ENCODE results near the gene UGT1A4. TPM values are rescaled to one million over a fixed set of nuclear protein-coding genes. Genes with fewer than 3 reads are reported as not detected.

UGT1A4 gene
- total RNA-seq, 1 donor: not detected

DNA sequence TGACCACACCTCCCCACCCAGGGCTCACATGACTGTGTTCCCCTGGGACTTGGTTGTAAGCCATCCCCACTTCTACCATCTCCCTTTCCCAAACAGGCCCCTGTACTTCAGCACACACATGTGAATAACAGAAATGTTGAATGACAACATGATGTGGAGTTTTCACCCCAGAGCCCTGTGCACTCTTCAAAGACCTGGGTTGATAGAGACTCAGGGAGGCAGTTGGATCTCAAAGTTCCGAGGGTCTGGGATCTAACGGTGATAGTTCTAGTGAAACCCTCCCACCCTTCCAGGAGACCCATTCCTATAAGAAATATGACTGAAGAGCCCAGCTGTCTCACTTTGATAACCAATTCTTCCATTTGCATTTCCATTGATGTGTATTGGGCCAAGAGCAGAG lies 59.5 kb downstream of the UGT1A4 start, which contains the start of gene MROH2A:
Gene MROH2A, plus strand, starts transcription at position 301 of the 400 bp plus-strand sequence. CDS start 1,029 bp downstream, outside the sequence.
- no peaks in the 10 kb centered on the region for H3K9me3 ChIP-seq (ENCODE audit: low read depth, low read length)
- no peak within 1 kb of the TSS for H3K4me3 ChIP-seq (ENCODE audit: low read length)
- H3K4me1 ChIP-seq (ENCODE audit: insufficient read depth, low read length): no peaks in the 10 kb centered on the region
- no peaks in the 10 kb centered on the region for H3K27me3 ChIP-seq (ENCODE audit: insufficient read depth, low read length)

DNA sequence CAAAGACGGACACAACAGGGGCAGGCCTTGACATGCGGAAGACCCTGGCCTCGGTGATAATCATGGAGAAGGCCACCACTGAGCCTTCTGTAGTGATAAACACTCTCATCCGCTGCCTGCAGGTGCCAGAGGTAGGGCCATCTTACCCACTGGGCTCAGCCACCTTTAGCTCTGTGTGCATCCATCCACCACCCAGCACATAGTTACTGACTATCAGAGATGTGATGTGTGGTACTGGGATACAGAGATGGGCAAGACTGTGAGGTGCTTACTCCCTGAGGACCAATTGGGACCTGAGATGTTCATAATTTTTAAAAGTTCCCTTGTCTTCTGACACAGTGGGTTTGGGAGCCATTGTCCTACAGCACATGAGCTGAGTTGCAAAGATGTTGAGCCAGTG lies 61.2 kb downstream of the UGT1A4 start:
- Histone ChIP-seq H3K4me3 (ENCODE audit: low read length) (no peak overlapping the region), H3K9me3 (ENCODE audit: low read depth, low read length) (no peaks in the 10 kb centered on the region)

DNA sequence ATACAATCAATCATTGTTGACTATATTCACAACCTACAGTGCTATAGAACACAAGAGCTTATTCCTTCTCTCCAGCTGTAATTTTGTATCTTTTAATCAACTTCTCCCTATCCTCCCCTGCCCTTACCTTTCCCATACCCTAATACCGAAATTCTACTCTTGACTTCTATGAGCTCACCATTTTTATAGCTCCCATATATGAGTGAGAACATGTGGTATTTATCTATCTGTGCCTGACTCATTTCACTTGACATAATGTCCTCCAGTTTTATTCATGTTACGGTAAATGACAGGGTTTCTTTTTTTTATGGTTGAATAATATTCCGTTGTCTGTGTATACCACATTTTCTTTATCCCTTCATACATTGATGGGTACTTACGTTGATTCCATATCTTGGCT lies 62.2 kb downstream of the UGT1A4 start:
- H3K27me3 ChIP-seq (ENCODE audit: insufficient read depth, low read length): no peaks in the 10 kb centered on the region
- no peaks in the 10 kb centered on the region for H3K4me1 ChIP-seq (ENCODE audit: insufficient read depth, low read length)
- H3K4me3 ChIP-seq (ENCODE audit: low read length): no peak overlapping the region
- H3K9me3 ChIP-seq (ENCODE audit: low read depth, low read length): no peaks in the 10 kb centered on the region

More for the DNA sequence above, 61.2 kb downstream of the UGT1A4 start:
- Histone ChIP-seq H3K27me3 (ENCODE audit: insufficient read depth, low read length) (no peaks in the 10 kb centered on the region), H3K4me1 (ENCODE audit: insufficient read depth, low read length) (no peaks in the 10 kb centered on the region)

DNA sequence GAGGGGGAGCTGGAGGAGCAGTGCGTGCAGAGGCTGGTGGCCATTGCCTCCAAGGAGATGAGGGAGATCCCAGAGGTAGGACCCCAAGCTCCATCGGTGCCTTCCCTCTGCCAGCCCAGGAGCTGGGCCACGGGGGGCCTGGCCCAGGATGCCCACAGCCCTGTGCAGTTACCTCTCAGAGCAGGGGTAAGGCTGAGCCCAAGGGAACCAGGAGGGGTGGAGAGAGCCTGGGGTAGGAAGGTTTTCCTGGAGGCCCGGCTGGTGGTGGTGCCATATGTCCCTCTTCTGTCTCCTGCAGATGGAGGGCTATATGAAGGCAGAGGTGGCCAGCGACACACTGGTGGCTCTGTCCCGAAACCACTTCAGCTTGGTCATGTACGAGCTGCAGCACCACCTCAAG lies 71.0 kb downstream of the UGT1A4 start:
- no peaks in the 10 kb centered on the region for H3K9me3 ChIP-seq (ENCODE audit: low read depth, low read length)
- H3K4me3 ChIP-seq (ENCODE audit: low read length): no peak overlapping the region
- H3K27me3 ChIP-seq (ENCODE audit: insufficient read depth, low read length): no peaks in the 10 kb centered on the region
- H3K4me1 ChIP-seq (ENCODE audit: insufficient read depth, low read length): no peaks in the 10 kb centered on the region

DNA sequence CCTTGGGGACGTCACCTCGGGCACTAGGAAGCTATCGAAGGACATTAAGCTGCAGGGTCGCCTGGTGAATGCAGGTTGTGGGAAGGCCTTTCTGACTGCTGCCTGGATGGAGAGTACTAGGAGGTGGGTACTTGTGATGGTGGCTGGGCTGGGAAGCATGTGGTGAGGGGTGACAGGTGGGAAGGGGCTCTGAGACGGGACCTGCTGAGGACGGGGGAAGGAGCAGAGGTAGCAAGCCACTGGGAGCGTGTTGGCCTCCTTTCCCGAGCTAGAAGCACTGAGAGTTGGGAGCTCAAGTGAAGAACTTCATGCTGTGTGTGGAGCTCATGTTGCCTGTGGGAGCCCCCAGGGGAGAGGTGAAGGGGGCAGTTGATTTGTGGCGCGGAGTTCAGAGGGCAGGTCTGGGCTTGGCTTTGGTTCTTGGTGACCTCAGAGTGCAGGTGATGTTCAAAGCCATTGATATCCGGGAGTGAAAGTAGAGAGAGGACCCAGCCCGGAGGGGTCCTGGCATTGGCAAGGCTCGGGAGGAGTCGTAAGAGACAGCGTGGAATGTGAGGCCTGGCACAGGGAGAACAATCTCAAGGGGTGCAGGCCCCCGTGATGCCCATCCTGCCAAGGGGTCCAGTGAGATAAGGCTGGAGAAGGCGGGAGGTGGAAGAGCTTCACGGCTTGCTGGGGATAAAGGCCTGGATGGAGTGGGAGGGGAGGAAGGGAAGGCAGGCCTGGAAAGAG lies 72.8 kb downstream of the UGT1A4 start:
- Histone ChIP-seq H3K27me3 (ENCODE audit: insufficient read depth, low read length) (no peaks in the 10 kb centered on the region), H3K4me1 (ENCODE audit: insufficient read depth, low read length) (no peaks in the 10 kb centered on the region), H3K9me3 (ENCODE audit: low read depth, low read length) (no peaks in the 10 kb centered on the region), H3K4me3 (ENCODE audit: low read length) (no peak overlapping the region)

DNA sequence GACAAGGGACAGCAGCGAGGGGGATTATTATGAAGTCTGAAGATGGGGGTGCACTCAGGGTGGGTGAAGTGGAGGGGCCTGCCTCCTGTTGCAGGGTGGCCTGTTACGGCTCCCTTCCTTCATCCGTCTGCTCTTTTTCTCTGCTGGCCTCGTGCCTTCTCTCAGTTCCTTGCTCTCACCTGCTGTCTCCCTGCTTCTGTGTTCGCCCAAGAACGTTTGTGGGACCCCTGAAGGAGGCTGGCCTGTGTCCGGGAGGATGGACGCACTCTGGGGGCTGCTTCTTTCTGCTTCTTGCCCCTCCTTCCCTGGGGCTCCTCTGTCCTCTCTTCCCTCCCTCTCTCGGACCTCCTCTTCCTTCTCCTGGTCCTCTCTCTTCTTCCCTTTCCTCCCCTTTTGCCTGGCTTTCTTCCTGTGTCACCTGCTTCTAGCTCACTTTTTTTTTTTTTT lies 73.4 kb downstream of the UGT1A4 start:
- H3K27me3 ChIP-seq (ENCODE audit: insufficient read depth, low read length): no peaks in the 10 kb centered on the region
- no peak overlapping the region for H3K4me3 ChIP-seq (ENCODE audit: low read length)
- no peaks in the 10 kb centered on the region for H3K9me3 ChIP-seq (ENCODE audit: low read depth, low read length)
- no peaks in the 10 kb centered on the region for H3K4me1 ChIP-seq (ENCODE audit: insufficient read depth, low read length)

DNA sequence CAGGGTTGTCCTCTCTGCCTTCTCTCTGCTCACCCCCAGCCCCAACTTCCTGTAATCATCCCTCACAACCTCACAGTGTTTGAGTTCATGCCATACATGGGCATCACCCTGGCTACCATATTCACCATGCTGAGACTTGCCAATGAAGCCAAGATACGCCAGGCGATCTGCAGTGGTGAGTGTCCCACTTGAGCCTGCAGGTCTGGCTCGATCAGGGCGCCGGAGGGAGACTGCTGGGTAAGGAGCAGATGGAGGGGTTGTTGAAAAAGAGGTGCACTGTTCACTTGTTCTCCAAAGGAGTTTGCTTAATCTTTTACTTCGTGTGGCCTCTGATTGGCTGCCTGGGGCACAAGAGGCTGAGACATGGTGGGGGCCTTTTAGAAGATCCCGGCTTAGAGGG lies 74.2 kb downstream of the UGT1A4 start:
- Histone ChIP-seq H3K27me3 (ENCODE audit: insufficient read depth, low read length) (no peaks in the 10 kb centered on the region), H3K4me1 (ENCODE audit: insufficient read depth, low read length) (no peaks in the 10 kb centered on the region), H3K4me3 (ENCODE audit: low read length) (no peak overlapping the region), H3K9me3 (ENCODE audit: low read depth, low read length) (no peaks in the 10 kb centered on the region)

DNA sequence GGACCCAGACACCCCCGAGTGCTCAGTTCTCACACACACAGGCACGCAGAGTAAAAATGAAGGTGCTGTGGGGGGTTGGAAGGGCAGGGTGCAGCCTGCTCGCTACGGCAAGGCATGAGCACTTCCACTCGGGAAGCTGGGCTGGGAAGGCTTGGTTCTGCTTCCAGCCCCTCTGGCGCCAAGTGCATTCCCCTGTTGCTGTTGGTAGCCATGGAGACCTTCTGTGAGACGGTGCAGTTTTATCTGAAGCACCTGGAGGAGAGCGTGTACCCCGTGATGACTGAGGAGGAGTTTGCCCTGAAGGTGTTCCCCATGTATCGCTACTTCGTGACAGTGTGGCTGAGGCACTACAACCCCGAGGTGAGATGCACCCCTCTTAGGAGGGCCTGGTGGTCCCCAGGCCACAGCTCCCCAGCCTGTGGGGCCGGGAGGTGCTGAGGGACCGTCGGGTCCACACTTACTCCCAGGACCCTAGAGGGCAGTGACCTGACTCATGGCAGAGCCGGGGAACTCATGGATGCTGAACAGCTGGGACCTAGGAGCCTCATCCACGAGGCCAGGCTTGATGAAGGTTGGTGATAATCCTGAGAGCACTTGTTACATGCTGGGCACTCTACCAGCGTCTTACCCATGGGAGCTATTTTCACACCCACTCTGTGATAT lies 75.1 kb downstream of the UGT1A4 start:
- Histone ChIP-seq H3K4me3 (ENCODE audit: low read length) (no peak overlapping the region), H3K27me3 (ENCODE audit: insufficient read depth, low read length) (no peaks in the 10 kb centered on the region), H3K9me3 (ENCODE audit: low read depth, low read length) (no peaks in the 10 kb centered on the region), H3K4me1 (ENCODE audit: insufficient read depth, low read length) (no peaks in the 10 kb centered on the region)

DNA sequence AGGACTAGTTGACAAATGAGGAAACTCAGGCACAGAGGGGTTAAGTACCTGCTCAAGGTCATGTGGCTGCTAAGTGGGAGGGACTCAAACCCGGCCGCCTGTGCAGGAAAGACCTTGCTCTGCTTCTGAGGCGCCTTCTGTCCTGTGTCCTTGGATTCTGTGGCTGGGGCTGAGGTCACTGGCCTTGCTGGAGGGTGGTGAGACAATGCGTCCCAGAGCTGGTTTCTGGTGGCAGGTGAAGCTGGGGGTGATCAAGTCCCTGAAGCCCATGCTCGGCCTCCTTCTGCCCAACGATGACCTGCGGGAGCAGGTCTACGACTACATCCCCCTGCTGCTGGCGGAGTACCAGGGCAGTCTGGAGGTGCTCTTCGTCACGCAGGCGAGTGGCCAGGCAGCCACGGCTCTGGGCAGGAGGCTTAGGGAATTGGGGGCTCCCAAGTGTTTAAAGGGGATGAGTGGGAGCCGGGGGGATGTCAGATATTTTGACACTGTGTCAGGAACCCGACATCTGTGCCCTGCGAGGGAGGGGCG lies 75.7 kb downstream of the UGT1A4 start:
- Histone ChIP-seq H3K9me3 (ENCODE audit: low read depth, low read length) (no peaks in the 10 kb centered on the region), H3K27me3 (ENCODE audit: insufficient read depth, low read length) (no peaks in the 10 kb centered on the region), H3K4me1 (ENCODE audit: insufficient read depth, low read length) (no peaks in the 10 kb centered on the region), H3K4me3 (ENCODE audit: low read length) (no peak overlapping the region)

DNA sequence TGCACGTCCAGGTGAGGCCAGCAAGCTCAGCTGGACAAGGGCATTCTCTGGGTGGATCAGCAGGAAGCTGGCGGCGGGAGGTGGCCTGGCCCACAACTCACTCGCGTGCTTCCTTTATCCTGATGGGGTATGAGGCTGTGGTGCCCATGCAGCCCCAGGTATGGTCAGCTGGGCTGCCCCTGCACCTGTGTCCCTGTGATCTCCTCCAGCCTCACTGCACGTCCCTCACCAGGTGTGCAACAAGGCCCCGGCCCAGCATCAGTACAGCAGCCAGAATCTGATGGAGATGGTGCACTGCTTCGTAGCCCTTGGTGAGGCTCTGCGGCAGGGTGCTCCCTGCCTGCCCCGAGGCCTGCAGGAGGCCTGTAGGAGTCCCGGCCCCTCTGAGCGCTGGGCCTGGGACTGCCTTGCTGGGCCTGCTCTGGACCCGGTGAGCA lies 77.2 kb downstream of the UGT1A4 start:
- Histone ChIP-seq H3K4me1 (ENCODE audit: insufficient read depth, low read length) (no peaks in the 10 kb centered on the region), H3K27me3 (ENCODE audit: insufficient read depth, low read length) (no peaks in the 10 kb centered on the region)

DNA sequence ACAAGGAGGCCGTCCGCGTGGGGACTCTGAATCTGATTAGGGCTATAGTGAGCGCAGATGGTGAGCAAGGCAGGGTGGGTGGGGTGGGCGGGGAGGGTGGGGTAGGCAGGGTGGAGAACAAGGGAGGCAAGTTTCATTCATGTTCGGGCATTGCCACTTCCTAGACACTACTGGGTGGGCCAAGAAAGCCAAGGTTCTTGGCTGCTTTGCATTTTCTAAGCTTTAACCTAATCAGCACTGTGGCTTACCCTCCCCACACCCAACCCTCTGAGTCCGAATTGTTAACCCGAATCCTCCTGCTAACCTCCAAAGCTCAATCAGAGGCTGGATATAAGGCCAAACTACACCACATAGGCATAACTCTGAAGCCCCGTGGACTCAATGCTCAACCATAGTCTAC lies 77.7 kb downstream of the UGT1A4 start:
- Histone ChIP-seq H3K27me3 (ENCODE audit: insufficient read depth, low read length) (no peaks in the 10 kb centered on the region), H3K4me1 (ENCODE audit: insufficient read depth, low read length) (no peaks in the 10 kb centered on the region), H3K9me3 (ENCODE audit: low read depth, low read length) (no peaks in the 10 kb centered on the region), H3K4me3 (ENCODE audit: low read length) (no peak overlapping the region)

More for the DNA sequence above, 77.2 kb downstream of the UGT1A4 start:
- H3K9me3 ChIP-seq (ENCODE audit: low read depth, low read length): no peaks in the 10 kb centered on the region
- no peak overlapping the region for H3K4me3 ChIP-seq (ENCODE audit: low read length)

DNA sequence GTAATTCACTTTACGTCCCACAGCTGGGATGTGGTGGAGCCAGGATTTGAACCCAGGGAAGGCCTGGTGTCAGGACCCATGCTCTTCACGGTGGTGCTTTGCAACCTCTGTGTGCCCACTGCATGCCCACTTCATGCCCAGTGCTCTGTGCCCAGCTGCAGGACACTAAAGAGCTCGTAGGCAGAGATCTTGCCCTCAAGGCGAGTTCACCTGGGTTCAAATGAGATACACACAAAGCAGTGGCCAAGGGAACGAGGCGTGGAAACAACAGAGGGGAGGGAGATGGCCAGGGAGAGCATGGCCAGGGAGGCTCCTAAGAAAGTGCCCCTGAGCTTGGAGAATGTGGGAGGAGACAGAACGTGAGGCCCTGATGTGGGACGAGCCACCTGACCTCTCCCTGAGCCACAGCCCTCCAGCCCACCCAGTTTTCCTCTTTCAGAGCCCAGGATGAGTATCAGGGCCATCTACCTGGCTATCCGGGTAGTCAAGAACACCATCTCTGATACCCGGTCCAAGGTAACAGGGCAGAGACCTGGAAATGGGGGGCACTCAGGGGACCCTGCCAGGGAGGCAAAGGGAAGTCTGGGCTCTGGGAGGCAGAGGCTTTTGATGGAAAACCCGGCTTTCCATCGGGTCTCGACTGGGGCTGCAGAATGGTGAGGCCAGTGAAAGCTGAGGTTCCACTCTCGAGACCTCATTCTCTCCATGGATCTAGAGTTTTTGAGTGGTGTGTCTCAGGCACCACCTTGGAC lies 80.0 kb downstream of the UGT1A4 start:
- Histone ChIP-seq H3K27me3 (ENCODE audit: insufficient read depth, low read length) (no peaks in the 10 kb centered on the region), H3K4me1 (ENCODE audit: insufficient read depth, low read length) (no peaks in the 10 kb centered on the region), H3K9me3 (ENCODE audit: low read depth, low read length) (no peaks in the 10 kb centered on the region), H3K4me3 (ENCODE audit: low read length) (no peak overlapping the region)

DNA sequence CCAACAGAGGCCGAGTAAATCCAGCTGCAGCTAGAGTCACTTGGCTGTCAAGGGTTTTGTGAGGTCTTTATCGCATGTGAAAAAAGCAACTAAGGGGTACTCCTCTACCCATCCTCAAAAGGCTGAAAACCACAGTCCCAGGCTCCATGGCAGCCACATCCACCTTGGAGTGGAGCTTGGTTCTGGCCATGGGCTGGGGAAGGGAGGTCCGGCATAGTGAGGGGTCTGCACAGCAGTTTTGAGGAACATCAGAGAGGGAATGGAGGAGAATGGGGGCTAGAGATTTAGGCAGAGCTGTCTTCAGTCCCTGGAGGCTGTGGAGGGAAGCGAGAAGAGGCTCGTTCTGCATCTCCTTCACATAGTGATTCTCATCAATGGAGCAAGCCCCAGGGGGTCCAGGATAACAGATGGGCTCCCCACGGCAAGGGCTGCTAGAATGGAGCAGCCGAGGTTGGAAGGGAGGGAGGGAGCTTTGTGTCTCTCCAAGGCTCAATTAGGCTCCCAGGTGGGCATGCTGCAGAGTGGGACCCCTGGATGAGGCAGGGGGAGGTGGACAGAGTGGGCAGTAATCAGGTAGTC lies 80.6 kb downstream of the UGT1A4 start:
- H3K9me3 ChIP-seq (ENCODE audit: low read depth, low read length): no peaks in the 10 kb centered on the region
- H3K4me1 ChIP-seq (ENCODE audit: insufficient read depth, low read length): no peaks in the 10 kb centered on the region
- H3K27me3 ChIP-seq (ENCODE audit: insufficient read depth, low read length): no peaks in the 10 kb centered on the region
- H3K4me3 ChIP-seq (ENCODE audit: low read length): no peak overlapping the region

DNA sequence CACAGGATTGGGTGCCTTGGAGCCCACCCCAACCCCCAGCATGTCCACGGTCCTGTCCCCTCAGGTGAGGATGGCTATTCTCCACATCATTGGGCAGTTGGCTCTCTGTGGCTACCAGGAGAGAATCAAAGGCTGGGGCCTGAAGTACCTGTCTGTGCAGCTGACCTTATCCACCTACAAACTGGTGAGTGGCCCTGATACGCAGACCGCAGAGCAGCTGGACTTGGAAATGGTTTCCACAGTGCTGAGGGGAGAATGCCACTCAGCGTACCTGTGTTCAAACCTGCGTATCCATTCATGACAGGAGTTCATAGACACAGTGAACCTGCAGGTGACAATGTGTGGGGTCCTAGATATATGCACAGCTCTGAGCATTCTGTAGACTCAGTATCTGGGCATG lies 81.2 kb downstream of the UGT1A4 start:
- Histone ChIP-seq H3K27me3 (ENCODE audit: insufficient read depth, low read length) (no peaks in the 10 kb centered on the region), H3K4me1 (ENCODE audit: insufficient read depth, low read length) (no peaks in the 10 kb centered on the region), H3K4me3 (ENCODE audit: low read length) (no peak overlapping the region), H3K9me3 (ENCODE audit: low read depth, low read length) (no peaks in the 10 kb centered on the region)

DNA sequence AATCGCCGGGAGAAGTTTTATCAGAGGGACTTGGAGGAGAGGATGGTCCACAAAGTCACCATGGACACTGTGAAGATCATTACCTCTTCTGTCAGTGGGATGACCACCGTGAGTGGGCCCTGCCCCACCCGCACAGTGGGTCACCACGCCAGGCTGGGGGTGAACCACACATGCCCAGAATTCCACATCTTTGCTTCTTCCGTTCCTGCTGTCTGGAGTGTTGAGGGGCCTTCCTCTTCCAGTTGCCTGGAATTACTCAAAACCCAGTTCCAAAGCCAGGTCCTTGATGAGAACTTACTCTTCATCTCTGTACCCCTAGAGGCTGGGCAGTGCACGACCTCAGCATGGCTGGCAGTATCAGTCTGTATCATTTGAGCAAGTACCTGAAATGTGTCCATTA lies 81.7 kb downstream of the UGT1A4 start:
- H3K4me3 ChIP-seq (ENCODE audit: low read length): no peak overlapping the region

More for the DNA sequence above, 81.7 kb downstream of the UGT1A4 start:
- no peaks in the 10 kb centered on the region for H3K27me3 ChIP-seq (ENCODE audit: insufficient read depth, low read length)
- H3K9me3 ChIP-seq (ENCODE audit: low read depth, low read length): no peaks in the 10 kb centered on the region
- no peaks in the 10 kb centered on the region for H3K4me1 ChIP-seq (ENCODE audit: insufficient read depth, low read length)
